H1 (cell line): ENCODE data around the gene RASAL1.

Source experiments
- CEBPB ChIP-seq: IDR thresholded peaks from 2 replicates; pipeline ENCODE4 v1.6.1; 2012; ENCODE audit warnings: low read depth, low read length
- CTCF ChIP-seq, 3 experiments: IDR thresholded peaks; 1 replicate in 2 of 3; 2 replicates in 1 of 3; pipeline versions ENCODE4 v1.5.1 to v1.6.1; 2011; ENCODE audit warnings: low read length in 3 of 3, mild to moderate bottlenecking in 3 of 3, inconsistent platforms in 2 of 3, low read depth in 1 of 3, moderate library complexity in 1 of 3; ENCODE audit not compliant: insufficient read depth in 1 of 3; ENCODE audit errors: control extremely low read depth in 1 of 3
- EZH2 ChIP-seq: fragments of 200-600 bp; sonication (generic); IDR thresholded peaks from 2 replicates; pipeline ENCODE4 v1.7.1; 2012; ENCODE audit warnings: low read depth, mild to moderate bottlenecking, moderate library complexity, low read length, inconsistent platforms; ENCODE audit not compliant: severe bottlenecking
- JUN ChIP-seq: IDR thresholded peaks from 2 replicates; pipeline ENCODE4 v1.6.1; 2011; ENCODE audit warnings: low read depth, mild to moderate bottlenecking, improper control_type of control experiment, low read length
- JUND ChIP-seq: IDR thresholded peaks from 2 replicates; pipeline ENCODE4 v1.6.1; 2011; ENCODE audit warnings: mild to moderate bottlenecking, improper control_type of control experiment, low read length

- no peak for TF ChIP-seq CTCF (IDR thresholded peaks at IDR 0.05; ENCODE audit: control extremely low read depth in 1 of 3, insufficient read depth in 1 of 3, low read depth in 1 of 3, low read length in 3 of 3)
- no peak for TF ChIP-seq EZH2
- TF ChIP-seq CEBPB = no peak
- TF ChIP-seq JUND = no peak
- no peak for TF ChIP-seq JUN
These were observed 42.0 kb downstream of the RASAL1 start for GRCh38 chr12:113093409-113094101.
